Daoy (cell line): ENCODE measurements around the gene AKAP10. TPM values are rescaled to one million over a fixed set of nuclear protein-coding genes. Genes with fewer than 3 reads are reported as not detected.

Experiments used
- DNase-seq: peaks from one replicate; pipeline ENCODE4 v3.0.0-alpha.2; 2015; ENCODE audit warnings: low read depth
- total RNA-seq: library from RNA; depleted of rRNA; stranded (reverse); fragments of >200 nt; shearing (Covaris generic); gene quantifications from 2 replicates; pipeline ENCODE4 v1.2.3, GENCODE V29; 2014; rRNA removed

The AKAP10 gene
- total RNA-seq, 1 experiment from 2014 or later, result 17.7 TPM

- DNase-seq, result peak; percentile 72
These were observed 110.1 kb downstream of the AKAP10 start, which contains the start of gene ULK2 for GRCh38 chr17:19867329-19868078. Gene ULK2, minus strand, starts transcription at chr17:19867936. Its CDS starts 519 bp downstream, at chr17:19867417.

GRCh38 chr17:19867079-19867328 lies 110.6 kb downstream of the AKAP10 start:
- peak; percentile 70 for DNase-seq

GRCh38 chr17:19865021-19865420 lies 112.6 kb downstream of the AKAP10 start:
- no peak for DNase-seq

GRCh38 chr17:19860647-19861177 lies 116.9 kb downstream of the AKAP10 start:
- DNase-seq, result peak; percentile 9

GRCh38 chr17:19857640-19858039 lies 120.0 kb downstream of the AKAP10 start:
- no peak for DNase-seq

Other genes starting within 250 kb of the AKAP10 start
- gene ALDH3A1, start 229.5 kb downstream of the AKAP10 start, total RNA-seq, result 1.4 TPM in 1 of 2 replicates, not detected in the other
- gene ULK2, start 109.9 kb downstream of the AKAP10 start, total RNA-seq, result 6.9 and 7.2 TPM in 2 replicates
- gene SPECC1, start 31.5 kb upstream of the AKAP10 start, total RNA-seq, result 38.8 and 43.0 TPM in 2 replicates